NCI-H146 treated with DMSO at 0.1 percent for 48 hours (cell line): ENCODE data around the gene CYB561D2.

Experiments used
- DNase-seq: peaks from one replicate; lab custom pipeline; 2025; ENCODE audit not compliant: unreplicated experiment; lab: John Stamatoyannopoulos, UW

CYB561D2 gene

DNA sequence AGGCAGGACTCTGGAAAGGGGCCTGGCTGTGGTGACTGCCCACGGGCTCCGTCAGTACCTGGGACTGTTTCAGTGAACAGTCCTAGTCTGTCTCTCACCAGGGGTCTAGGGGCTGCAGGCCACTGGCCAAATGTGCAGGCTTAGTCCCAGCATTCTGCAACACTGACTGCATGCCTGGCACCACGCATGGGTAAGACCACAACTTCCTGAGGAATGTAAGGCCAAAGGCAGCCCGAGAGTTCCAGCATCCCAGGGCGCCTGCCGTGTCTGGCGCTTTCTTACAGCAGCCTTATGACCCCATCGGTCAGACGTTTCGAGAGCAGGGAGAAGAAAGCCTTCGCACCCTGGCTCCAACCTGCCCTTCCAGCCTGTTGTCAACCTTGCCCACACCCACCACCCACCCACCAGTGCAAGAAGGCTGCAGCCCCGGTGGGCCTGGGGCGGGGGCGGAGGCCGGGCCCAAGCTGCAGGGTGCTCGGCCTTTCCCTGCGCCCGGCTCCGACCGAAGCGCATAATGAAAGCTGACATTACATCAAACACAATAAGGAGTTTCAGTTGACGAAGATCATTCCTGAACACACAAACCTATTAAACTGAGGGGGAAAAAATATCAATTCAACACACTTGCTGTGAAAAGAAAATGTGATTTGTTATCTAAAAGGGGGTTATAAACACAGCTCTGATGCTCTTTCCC is 38.2 kb downstream of the CYB561D2 start:
- no peak for DNase-seq

GRCh38 chr3:50389414-50389767 is 38.7 kb downstream of the CYB561D2 start:
- no peak for DNase-seq

DNA sequence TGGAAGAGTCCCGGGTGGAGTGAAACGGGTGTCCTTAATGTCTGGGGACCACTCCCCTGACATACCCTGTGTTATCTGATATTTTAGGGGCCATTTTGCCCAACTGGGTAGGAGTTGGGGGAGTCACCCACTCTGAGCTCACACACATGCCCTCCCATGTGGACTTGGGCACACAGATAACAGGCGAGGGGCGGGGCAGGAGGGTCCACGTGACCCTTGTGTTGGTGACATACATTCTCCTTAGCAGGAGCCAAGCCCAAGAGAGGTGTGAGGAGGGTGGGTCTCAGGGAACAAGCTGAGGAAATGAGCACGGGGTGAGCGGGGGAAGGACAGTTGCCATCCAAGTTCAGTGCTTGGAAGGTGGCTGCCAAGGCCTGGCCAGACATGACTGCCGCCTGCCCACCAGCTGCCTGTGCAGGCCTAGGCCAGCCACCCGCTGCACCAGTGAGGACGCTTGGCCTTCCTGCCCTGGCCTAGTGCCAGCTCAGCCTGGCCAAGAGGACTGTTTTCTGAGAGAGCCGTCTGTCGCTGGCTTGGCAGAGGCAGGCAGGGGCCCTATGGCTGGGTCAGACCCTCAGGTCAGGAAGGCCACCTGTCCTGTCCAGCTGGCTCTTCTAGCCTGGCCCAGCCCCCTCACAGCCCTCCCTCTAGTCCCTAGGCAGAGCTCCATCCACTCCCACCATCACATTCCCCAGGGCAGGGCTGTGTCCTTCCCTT is 40.0 kb downstream of the CYB561D2 start:
- DNase-seq = no peak

- no peak for DNase-seq
Measured at GRCh38 chr3:50392101-50392715, 41.5 kb downstream of the CYB561D2 start.

GRCh38 chr3:50393061-50393460 is 42.4 kb downstream of the CYB561D2 start:
- DNase-seq = no peak

GRCh38 chr3:50395070-50395860 is 44.6 kb downstream of the CYB561D2 start:
- DNase-seq = no peak

DNA sequence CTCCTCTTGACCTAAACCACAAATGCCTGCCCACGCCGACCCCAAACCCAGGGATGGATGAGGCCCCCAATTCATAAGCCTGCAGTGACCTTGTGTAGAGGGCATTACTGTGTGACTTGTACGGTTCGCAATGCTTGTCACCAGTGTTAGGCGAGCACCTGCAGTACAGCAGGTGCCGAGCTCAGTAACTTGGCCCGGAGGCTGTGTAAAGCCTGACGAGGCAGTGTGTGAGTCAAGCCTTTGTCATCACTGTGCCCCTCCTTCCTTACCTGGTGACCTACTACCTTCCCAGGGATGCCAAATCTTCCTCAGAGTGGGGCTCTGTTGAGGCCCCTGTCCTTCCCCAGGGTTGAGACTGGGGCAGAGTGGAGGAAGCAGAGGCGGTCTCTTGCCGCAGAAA is 45.8 kb downstream of the CYB561D2 start:
- DNase-seq = no peak

- DNase-seq = no peak
Measured at GRCh38 chr3:50401978-50402595, 51.4 kb downstream of the CYB561D2 start.
